ENCODE results near the gene MED13L. TPM values are rescaled to one million over a fixed set of nuclear protein-coding genes. Genes with fewer than 3 reads are reported as not detected.
A peak's percentile ranks its signal among the peaks of the same experiment; 100 is the strongest.

The MED13L gene
- total and polyA plus RNA-seq, 2 donors (not counting 1 experiment from before 2014, with no cell fraction given), result 56.5 to 97.3 TPM

DNA sequence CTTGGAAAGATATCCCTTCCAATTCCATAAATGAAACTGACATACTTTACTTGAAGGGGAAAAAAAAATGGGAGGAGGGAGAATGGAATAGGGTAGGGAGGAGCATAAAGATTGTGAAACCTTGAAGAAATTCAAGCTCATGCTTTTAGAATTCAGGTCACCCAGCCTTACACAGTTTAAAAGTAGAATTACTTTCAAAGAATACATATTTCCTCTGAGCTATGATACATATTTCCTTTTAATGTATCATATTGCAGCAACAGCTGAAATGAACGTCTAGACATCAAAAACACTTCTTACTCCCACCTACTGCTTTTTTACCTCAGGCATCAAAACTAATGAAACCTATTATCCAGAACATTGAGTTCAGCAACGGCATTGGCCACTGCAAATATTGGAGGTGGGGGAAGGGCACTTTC is 156.0 kb downstream of the MED13L start:
- Histone ChIP-seq H3K79me2 (ENCODE audit: control insufficient read depth, insufficient read depth, low read length) (peaks cover 76% of the 10 kb centered on the region), H3K27ac (ENCODE audit: insufficient read depth, low read length) (no peak overlapping the region), H3K27me3 (ENCODE audit: control insufficient read depth, insufficient read depth, low read length) (no peaks in the 10 kb centered on the region), H3K36me3 (ENCODE audit: control insufficient read depth, insufficient read depth, low read length) (no peaks in the 10 kb centered on the region), H3K9ac (ENCODE audit: insufficient read depth, low read length) (no peak overlapping the region), H3K4me1 (ENCODE audit: control insufficient read depth, extremely low read depth, insufficient read depth, low read length) (peaks cover 16% of the 10 kb centered on the region), H4K20me1 (ENCODE audit: control insufficient read depth, extremely low read depth, insufficient read depth, low read length) (peaks cover 9% of the 10 kb centered on the region), H3K9me3 (ENCODE audit: control insufficient read depth, insufficient read depth, low read depth, low read length) (no peaks in the 10 kb centered on the region), H3K4me2 (ENCODE audit: extremely low read depth, insufficient read depth, low read length) (peak overlapping the region; percentile 73), H2AFZ (ENCODE audit: low read length) (no peak overlapping the region), H3K4me3 (replicated peaks in 1 of 4; ENCODE audit: control extremely low read depth in 1 of 4, insufficient read depth in 1 of 4, low read depth in 3 of 4, low read length in 4 of 4) (peak overlapping the region in 2 of 4 experiments; percentile 5 to 38)
- DNase-seq (ENCODE audit: low read depth in 2 of 2), result peak; percentile 50 to 78
- TF ChIP-seq, protein P1, sequence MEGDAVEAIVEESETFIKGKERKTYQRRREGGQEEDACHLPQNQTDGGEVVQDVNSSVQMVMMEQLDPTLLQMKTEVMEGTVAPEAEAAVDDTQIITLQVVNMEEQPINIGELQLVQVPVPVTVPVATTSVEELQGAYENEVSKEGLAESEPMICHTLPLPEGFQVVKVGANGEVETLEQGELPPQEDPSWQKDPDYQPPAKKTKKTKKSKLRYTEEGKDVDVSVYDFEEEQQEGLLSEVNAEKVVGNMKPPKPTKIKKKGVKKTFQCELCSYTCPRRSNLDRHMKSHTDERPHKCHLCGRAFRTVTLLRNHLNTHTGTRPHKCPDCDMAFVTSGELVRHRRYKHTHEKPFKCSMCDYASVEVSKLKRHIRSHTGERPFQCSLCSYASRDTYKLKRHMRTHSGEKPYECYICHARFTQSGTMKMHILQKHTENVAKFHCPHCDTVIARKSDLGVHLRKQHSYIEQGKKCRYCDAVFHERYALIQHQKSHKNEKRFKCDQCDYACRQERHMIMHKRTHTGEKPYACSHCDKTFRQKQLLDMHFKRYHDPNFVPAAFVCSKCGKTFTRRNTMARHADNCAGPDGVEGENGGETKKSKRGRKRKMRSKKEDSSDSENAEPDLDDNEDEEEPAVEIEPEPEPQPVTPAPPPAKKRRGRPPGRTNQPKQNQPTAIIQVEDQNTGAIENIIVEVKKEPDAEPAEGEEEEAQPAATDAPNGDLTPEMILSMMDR (conservative IDR thresholded peaks at IDR 0.05 in 1 of 2, IDR thresholded peaks at IDR 0.05 in 1 of 2; ENCODE audit: low read depth in 1 of 2, low read length in 2 of 2), result no peak
- no peak for TF ChIP-seq EZH2 (IDR thresholded peaks at IDR 0.05; ENCODE audit: low read length, missing control alignments)

DNA sequence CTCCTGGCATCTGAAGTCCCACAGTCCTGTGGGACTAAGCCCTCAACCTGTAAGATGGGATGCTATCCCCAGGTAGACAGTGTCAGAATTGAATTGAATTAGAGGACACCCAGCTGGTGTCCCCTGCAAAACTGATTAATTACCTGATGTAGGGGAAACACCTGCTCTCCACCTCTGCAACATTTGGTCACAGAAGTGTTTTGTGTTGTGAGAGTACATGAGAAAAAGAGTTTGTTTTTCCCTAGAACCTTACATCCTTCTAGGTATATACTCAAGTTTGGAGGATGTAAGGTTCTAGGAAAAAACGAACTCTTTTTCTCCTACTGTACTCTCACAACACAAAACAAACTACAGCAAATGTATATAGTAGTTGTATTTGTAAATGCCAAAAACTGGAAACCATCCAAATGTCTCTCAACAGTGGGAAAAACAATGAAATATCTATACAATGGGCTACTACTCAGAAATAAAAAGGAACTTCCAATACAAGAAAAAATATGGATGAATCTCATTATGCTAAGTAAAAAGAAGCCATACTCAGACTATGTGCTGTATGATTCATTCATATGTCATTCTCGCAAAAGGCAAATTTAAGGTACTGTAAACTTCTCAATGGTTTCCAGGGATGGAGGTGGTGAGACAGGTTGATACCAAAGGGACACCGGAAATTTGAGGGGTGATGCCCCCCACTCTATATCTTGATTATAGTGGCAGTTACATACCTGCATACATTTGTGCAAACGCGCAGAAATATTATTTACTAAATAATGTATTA is 160.7 kb downstream of the MED13L start:
- H3K79me2 ChIP-seq (ENCODE audit: control insufficient read depth, insufficient read depth, low read length), result peaks cover 80% of the 10 kb centered on the region
- H3K4me1 ChIP-seq (ENCODE audit: control insufficient read depth, extremely low read depth, insufficient read depth, low read length), result peaks cover 15% of the 10 kb centered on the region
- H3K27me3 ChIP-seq (ENCODE audit: control insufficient read depth, insufficient read depth, low read length), result no peaks in the 10 kb centered on the region
- peak in 1 of 2 donors; percentile 20 for DNase-seq (ENCODE audit: low read depth in 2 of 2)
- peaks cover 7% of the 10 kb centered on the region for H4K20me1 ChIP-seq (ENCODE audit: control insufficient read depth, extremely low read depth, insufficient read depth, low read length)
- TF ChIP-seq, protein P1 (conservative IDR thresholded peaks at IDR 0.05 in 1 of 2, IDR thresholded peaks at IDR 0.05 in 1 of 2; ENCODE audit: low read depth in 1 of 2, low read length in 2 of 2), result no peak
- no peak for TF ChIP-seq EZH2 (IDR thresholded peaks at IDR 0.05; ENCODE audit: low read length, missing control alignments)
- H3K4me2 ChIP-seq (ENCODE audit: extremely low read depth, insufficient read depth, low read length), result no peak overlapping the region
- no peak overlapping the region for H3K27ac ChIP-seq (ENCODE audit: insufficient read depth, low read length)
- no peak overlapping the region for H3K4me3 ChIP-seq (replicated peaks in 1 of 4; ENCODE audit: control extremely low read depth in 1 of 4, insufficient read depth in 1 of 4, low read depth in 3 of 4, low read length in 4 of 4)
- no peak overlapping the region for H2AFZ ChIP-seq (ENCODE audit: low read length)
- no peaks in the 10 kb centered on the region for H3K9me3 ChIP-seq (ENCODE audit: control insufficient read depth, insufficient read depth, low read depth, low read length)
- H3K9ac ChIP-seq (ENCODE audit: insufficient read depth, low read length), result no peak overlapping the region
- no peaks in the 10 kb centered on the region for H3K36me3 ChIP-seq (ENCODE audit: control insufficient read depth, insufficient read depth, low read length)

DNA sequence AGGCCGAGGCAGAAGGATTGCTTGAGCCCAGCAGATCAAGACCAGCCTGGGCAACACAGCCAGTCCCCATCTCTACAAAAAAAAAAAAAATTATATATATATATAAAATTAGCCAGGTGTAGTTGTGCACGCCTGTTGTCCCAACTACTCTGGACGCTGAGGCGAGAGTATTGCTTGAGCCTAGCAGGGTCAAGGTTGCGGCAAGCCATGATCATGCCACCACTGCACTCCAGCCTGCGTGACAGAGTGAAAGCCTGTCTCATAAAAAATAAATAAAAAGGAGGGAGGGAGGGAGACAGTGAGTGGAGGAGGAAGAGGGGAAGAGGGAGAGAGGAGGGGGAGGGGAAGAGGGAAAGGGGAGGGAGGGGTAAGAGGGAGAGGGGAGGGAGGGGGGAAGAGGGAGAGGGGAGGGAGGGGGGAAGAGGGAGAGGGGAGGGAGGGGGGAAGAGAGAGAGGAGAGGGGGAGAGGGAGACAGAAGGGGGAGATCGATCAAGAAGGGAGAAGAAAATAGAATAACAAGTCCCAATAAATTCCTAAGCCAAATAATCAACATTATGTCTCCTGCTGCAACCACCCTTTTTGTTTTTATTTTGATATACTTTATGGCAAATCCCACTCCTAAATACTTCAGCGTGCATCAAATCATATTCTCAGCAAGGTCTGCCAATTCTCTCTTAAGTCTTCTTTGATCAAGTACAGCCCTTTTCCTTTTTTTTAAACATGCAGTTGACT is 163.9 kb downstream of the MED13L start:
- Histone ChIP-seq H3K9ac (ENCODE audit: insufficient read depth, low read length) (no peak overlapping the region), H3K27ac (ENCODE audit: insufficient read depth, low read length) (no peak overlapping the region), H3K4me2 (ENCODE audit: extremely low read depth, insufficient read depth, low read length) (no peak overlapping the region), H4K20me1 (ENCODE audit: control insufficient read depth, extremely low read depth, insufficient read depth, low read length) (peaks cover 2% of the 10 kb centered on the region), H3K4me3 (replicated peaks in 1 of 4; ENCODE audit: control extremely low read depth in 1 of 4, insufficient read depth in 1 of 4, low read depth in 3 of 4, low read length in 4 of 4) (no peak overlapping the region), H3K36me3 (ENCODE audit: control insufficient read depth, insufficient read depth, low read length) (no peaks in the 10 kb centered on the region), H3K27me3 (ENCODE audit: control insufficient read depth, insufficient read depth, low read length) (no peaks in the 10 kb centered on the region), H3K4me1 (ENCODE audit: control insufficient read depth, extremely low read depth, insufficient read depth, low read length) (peaks cover 11% of the 10 kb centered on the region), H2AFZ (ENCODE audit: low read length) (no peak overlapping the region), H3K79me2 (ENCODE audit: control insufficient read depth, insufficient read depth, low read length) (peaks cover 62% of the 10 kb centered on the region), H3K9me3 (ENCODE audit: control insufficient read depth, insufficient read depth, low read depth, low read length) (no peaks in the 10 kb centered on the region)
- DNase-seq (ENCODE audit: low read depth in 2 of 2), result no peak
- no peak for TF ChIP-seq EZH2 (IDR thresholded peaks at IDR 0.05; ENCODE audit: low read length, missing control alignments)
- TF ChIP-seq, protein P1 (conservative IDR thresholded peaks at IDR 0.05 in 1 of 2, IDR thresholded peaks at IDR 0.05 in 1 of 2; ENCODE audit: low read depth in 1 of 2, low read length in 2 of 2), result no peak
